ENCODE measurements around the gene PLEKHJ1. TPM values are rescaled to one million over a fixed set of nuclear protein-coding genes. Genes with fewer than 3 reads are reported as not detected.

Gene PLEKHJ1
- total RNA-seq, 6 donors from 2014 or later = 67.2 to 114 (median 79.3) TPM

GRCh38 chr19:2226051-2226839 is 9.9 kb downstream of the PLEKHJ1 start:
- DNase-seq (peak in 1 of 2 donors; percentile 86), ATAC-seq (ENCODE audit: low FRiP score in 2 of 2) (no peak)
- H3K9me3 ChIP-seq = no peaks in the 10 kb centered on the region
- H3K4me3 ChIP-seq = no peak overlapping the region
- no peaks in the 10 kb centered on the region for H3K27me3 ChIP-seq
- TF ChIP-seq CTCF (IDR thresholded peaks at IDR 0.05) (no peak), EP300 (IDR thresholded peaks at IDR 0.05) (no peak), POLR2A (IDR thresholded peaks at IDR 0.05) (no peak), POLR2AphosphoS5 (IDR thresholded peaks at IDR 0.05) (no peak)
- H3K36me3 ChIP-seq = peaks cover 34 to 100% (median 96%) of the 10 kb centered on the region in 4 donors
- H3K27ac ChIP-seq = no peak overlapping the region
- no peaks in the 10 kb centered on the region for H3K4me1 ChIP-seq
- 96 to 98% methylated on average over 17 to 48 of the region's 59 CpGs for WGBS, 2 donors

GRCh38 chr19:2225415-2226050 is 10.6 kb downstream of the PLEKHJ1 start:
- no peak overlapping the region for H3K4me3 ChIP-seq
- H3K27me3 ChIP-seq = no peaks in the 10 kb centered on the region
- H3K36me3 ChIP-seq = peaks cover 34 to 100% (median 96%) of the 10 kb centered on the region in 4 donors
- no peak overlapping the region for H3K27ac ChIP-seq
- no peaks in the 10 kb centered on the region for H3K4me1 ChIP-seq
- H3K9me3 ChIP-seq = no peaks in the 10 kb centered on the region
- TF ChIP-seq POLR2A (IDR thresholded peaks at IDR 0.05) (no peak), POLR2AphosphoS5 (IDR thresholded peaks at IDR 0.05) (no peak), EP300 (IDR thresholded peaks at IDR 0.05) (no peak), CTCF (IDR thresholded peaks at IDR 0.05) (no peak)
- DNase-seq (peak in 1 of 2 donors; percentile 71), ATAC-seq (ENCODE audit: low FRiP score in 2 of 2) (no peak)
- WGBS, 2 donors = 95 to 99% methylated on average over 25 to 32 of the region's 32 CpGs

GRCh38 chr19:2224754-2225349 is 11.3 kb downstream of the PLEKHJ1 start:
- Histone ChIP-seq H3K27ac (no peak overlapping the region), H3K36me3 (peaks cover 32 to 100% (median 96%) of the 10 kb centered on the region in 4 donors), H3K4me3 (no peak overlapping the region), H3K9me3 (no peaks in the 10 kb centered on the region), H3K27me3 (no peaks in the 10 kb centered on the region), H3K4me1 (no peaks in the 10 kb centered on the region)
- 90 to 93% methylated on average over 12 to 13 of the region's 13 CpGs for WGBS, 2 donors
- TF ChIP-seq POLR2A (IDR thresholded peaks at IDR 0.05) (no peak), POLR2AphosphoS5 (IDR thresholded peaks at IDR 0.05) (no peak)
- DNase-seq (no peak), ATAC-seq (ENCODE audit: low FRiP score in 2 of 2) (no peak)

GRCh38 chr19:2223959-2224358 is 12.2 kb downstream of the PLEKHJ1 start:
- Histone ChIP-seq H3K36me3 (peaks cover 33 to 100% (median 95%) of the 10 kb centered on the region in 4 donors), H3K27ac (no peak overlapping the region)

More at GRCh38 chr19:2223959-2224358, 12.2 kb downstream of the PLEKHJ1 start:
- no peaks in the 10 kb centered on the region for H3K9me3 ChIP-seq
- TF ChIP-seq CTCF (IDR thresholded peaks at IDR 0.05) (no peak), EP300 (IDR thresholded peaks at IDR 0.05) (no peak), POLR2AphosphoS5 (IDR thresholded peaks at IDR 0.05) (no peak), POLR2A (IDR thresholded peaks at IDR 0.05) (no peak)
- H3K27me3 ChIP-seq = no peaks in the 10 kb centered on the region
- 88 to 95% methylated on average over 14 of the region's 14 CpGs for WGBS, 2 donors
- no peak for ATAC-seq (ENCODE audit: low FRiP score in 2 of 2)
- no peak overlapping the region for H3K4me3 ChIP-seq
- H3K4me1 ChIP-seq = no peaks in the 10 kb centered on the region
- peak in 1 of 2 donors; percentile 58 for DNase-seq
